SJCRH30 (cell line): ENCODE data around the gene CEP192. TPM values are rescaled to one million over a fixed set of nuclear protein-coding genes. Genes with fewer than 3 reads are reported as not detected.
"Not testable (repeated sequence)": the region's sequence is repeated elsewhere in the genome, so short reads cannot be mapped to it uniquely, and the experiment has no call there.

Experiments used
- DNase-seq, 2 experiments: peaks; one replicate each; pipeline ENCODE4 v3.0.0-alpha.2; 2015 to 2020
- H3K27ac ChIP-seq: fragments of 250-450 bp; sonication (Bioruptor Pico); 2 replicates; pipeline ENCODE4 v1.5.1; 2020; ENCODE audit warnings: mild to moderate bottlenecking, moderate library complexity
- H3K27me3 ChIP-seq: fragments of 250-450 bp; sonication (Bioruptor Pico); 2 replicates; pipeline ENCODE4 v1.5.1; 2020; ENCODE audit warnings: mild to moderate bottlenecking, moderate library complexity
- H3K36me3 ChIP-seq: fragments of 250-450 bp; sonication (Bioruptor Pico); 2 replicates; pipeline ENCODE4 v1.5.1; 2020; ENCODE audit warnings: mild to moderate bottlenecking, moderate library complexity
- H3K4me1 ChIP-seq: fragments of 250-450 bp; sonication (Bioruptor Pico); 2 replicates; pipeline ENCODE4 v1.5.1; 2020; ENCODE audit warnings: mild to moderate bottlenecking, moderate library complexity
- H3K4me3 ChIP-seq: fragments of 250-450 bp; sonication (Bioruptor Pico); 2 replicates; pipeline ENCODE4 v1.5.1; 2020; ENCODE audit warnings: mild to moderate bottlenecking, moderate library complexity
- H3K9me3 ChIP-seq: fragments of 250-450 bp; sonication (Bioruptor Pico); replicated peaks from 2 replicates; pipeline ENCODE4 v1.5.1; 2020; ENCODE audit warnings: mild to moderate bottlenecking, moderate library complexity
- total RNA-seq: library from RNA; depleted of rRNA; stranded (reverse); fragments of >200 nt; shearing (Covaris generic); gene quantifications from 2 replicates; pipeline ENCODE4 v1.2.3, GENCODE V29; 2014

Gene CEP192
- total RNA-seq, 1 experiment from 2014 or later, result 28.4 TPM

GRCh38 chr18:12975488-12975887 lies 15.7 kb upstream of the CEP192 start:
- Histone ChIP-seq H3K36me3 (peaks cover 27% of the 10 kb centered on the region), H3K27me3 (no peaks in the 10 kb centered on the region), H3K9me3 (no peaks in the 10 kb centered on the region), H3K4me1 (no peaks in the 10 kb centered on the region), H3K4me3 (no peak overlapping the region), H3K27ac (no peak overlapping the region)
- DNase-seq, result no peak

GRCh38 chr18:12976305-12976704 lies 14.9 kb upstream of the CEP192 start:
- no peak overlapping the region for H3K27ac ChIP-seq
- peaks cover 27% of the 10 kb centered on the region for H3K36me3 ChIP-seq
- no peaks in the 10 kb centered on the region for H3K9me3 ChIP-seq
- H3K27me3 ChIP-seq, result no peaks in the 10 kb centered on the region
- DNase-seq, result no peak
- H3K4me3 ChIP-seq, result no peak overlapping the region
- no peaks in the 10 kb centered on the region for H3K4me1 ChIP-seq

- not testable (repeated sequence) for H3K27ac ChIP-seq, DNase-seq, H3K9me3 ChIP-seq, H3K27me3 ChIP-seq, H3K4me3 ChIP-seq, H3K4me1 ChIP-seq
- peaks cover 26% of the 10 kb centered on the region for H3K36me3 ChIP-seq
These were observed 11.1 kb upstream of the CEP192 start for GRCh38 chr18:12980065-12980464.

- no peaks in the 10 kb centered on the region for H3K27me3 ChIP-seq
These were observed 1.6 kb upstream of the CEP192 start for GRCh38 chr18:12989397-12990122.

GRCh38 chr18:12990123-12990475 lies 1.1 kb upstream of the CEP192 start:
- Histone ChIP-seq H3K4me3 (peak overlapping the region; percentile 71), H3K27ac (peak overlapping the region; percentile 80), H3K9me3 (no peaks in the 10 kb centered on the region), H3K4me1 (peaks cover 5% of the 10 kb centered on the region; the same call in 1 of the 2 replicates), H3K27me3 (no peaks in the 10 kb centered on the region), H3K36me3 (no peaks in the 10 kb centered on the region)
- DNase-seq, result no peak

More at GRCh38 chr18:12989397-12990122, 1.6 kb upstream of the CEP192 start:
- H3K4me1 ChIP-seq, result peaks cover 5% of the 10 kb centered on the region; the same call in 1 of the 2 replicates
- DNase-seq, result no peak
- peak overlapping the region; percentile 71; the same call in 1 of the 2 replicates for H3K4me3 ChIP-seq
- H3K36me3 ChIP-seq, result no peaks in the 10 kb centered on the region
- no peaks in the 10 kb centered on the region for H3K9me3 ChIP-seq
- no peak overlapping the region for H3K27ac ChIP-seq

- Histone ChIP-seq H3K9me3 (no peaks in the 10 kb centered on the region), H3K36me3 (no peaks in the 10 kb centered on the region), H3K27me3 (no peaks in the 10 kb centered on the region), H3K4me3 (peak overlapping the region; percentile 71), H3K4me1 (peaks cover 5% of the 10 kb centered on the region; the same call in 1 of the 2 replicates), H3K27ac (peak overlapping the region; percentile 80)
- DNase-seq, result no peak
These were observed 558 bp upstream of the CEP192 start for GRCh38 chr18:12990641-12990966.

GRCh38 chr18:12991821-12992179 lies 638 bp downstream of the CEP192 start:
- no peaks in the 10 kb centered on the region for H3K36me3 ChIP-seq
- peaks cover 5% of the 10 kb centered on the region; the same call in 1 of the 2 replicates for H3K4me1 ChIP-seq
- no peaks in the 10 kb centered on the region for H3K27me3 ChIP-seq
- no peak for DNase-seq
- H3K4me3 ChIP-seq, result peak overlapping the region; percentile 71
- no peaks in the 10 kb centered on the region for H3K9me3 ChIP-seq
- H3K27ac ChIP-seq, result peak overlapping the region; percentile 80

GRCh38 chr18:12993439-12993838 lies 2.3 kb downstream of the CEP192 start:
- H3K9me3 ChIP-seq, result no peaks in the 10 kb centered on the region
- no peak overlapping the region for H3K27ac ChIP-seq
- H3K27me3 ChIP-seq, result no peaks in the 10 kb centered on the region
- DNase-seq, result no peak
- no peak overlapping the region for H3K4me3 ChIP-seq
- peaks cover 5% of the 10 kb centered on the region; the same call in 1 of the 2 replicates for H3K4me1 ChIP-seq
- H3K36me3 ChIP-seq, result no peaks in the 10 kb centered on the region

GRCh38 chr18:12995424-12995823 lies 4.3 kb downstream of the CEP192 start:
- Histone ChIP-seq H3K36me3 (no peaks in the 10 kb centered on the region), H3K4me1 (no peaks in the 10 kb centered on the region), H3K9me3 (no peaks in the 10 kb centered on the region), H3K4me3 (no peak overlapping the region), H3K27ac (no peak overlapping the region), H3K27me3 (no peaks in the 10 kb centered on the region)
- DNase-seq, result no peak

GRCh38 chr18:12995952-12996477 lies 4.9 kb downstream of the CEP192 start:
- no peaks in the 10 kb centered on the region for H3K9me3 ChIP-seq

GRCh38 chr18:12996661-12997292 lies 5.6 kb downstream of the CEP192 start:
- H3K9me3 ChIP-seq, result no peaks in the 10 kb centered on the region
- no peaks in the 10 kb centered on the region; the same call in 1 of the 2 replicates for H3K36me3 ChIP-seq
- H3K27ac ChIP-seq, result no peak overlapping the region
- DNase-seq, result no peak
- H3K4me3 ChIP-seq, result no peak overlapping the region
- H3K4me1 ChIP-seq, result no peaks in the 10 kb centered on the region
- no peaks in the 10 kb centered on the region for H3K27me3 ChIP-seq

More at GRCh38 chr18:12995952-12996477, 4.9 kb downstream of the CEP192 start:
- Histone ChIP-seq H3K27ac (no peak overlapping the region), H3K27me3 (no peaks in the 10 kb centered on the region), H3K4me1 (no peaks in the 10 kb centered on the region), H3K36me3 (no peaks in the 10 kb centered on the region), H3K4me3 (no peak overlapping the region)
- DNase-seq, result no peak

- not testable (repeated sequence) for H3K36me3 ChIP-seq, H3K9me3 ChIP-seq, H3K4me3 ChIP-seq, H3K27ac ChIP-seq, H3K4me1 ChIP-seq, DNase-seq, H3K27me3 ChIP-seq
These were observed 6.2 kb downstream of the CEP192 start for GRCh38 chr18:12997330-12997729.

GRCh38 chr18:12998332-12999060 lies 7.3 kb downstream of the CEP192 start:
- Histone ChIP-seq H3K9me3 (no peaks in the 10 kb centered on the region), H3K4me3 (no peak overlapping the region), H3K27ac (no peak overlapping the region), H3K4me1 (no peaks in the 10 kb centered on the region), H3K36me3 (no peaks in the 10 kb centered on the region; the same call in 1 of the 2 replicates), H3K27me3 (no peaks in the 10 kb centered on the region)
- DNase-seq, result no peak

GRCh38 chr18:13003466-13003896 lies 12.3 kb downstream of the CEP192 start:
- no peaks in the 10 kb centered on the region for H3K4me1 ChIP-seq
- H3K27ac ChIP-seq, result no peak overlapping the region
- no peaks in the 10 kb centered on the region; the same call in 1 of the 2 replicates for H3K36me3 ChIP-seq
- DNase-seq, result peak in 1 of 2 experiments; percentile 22
- no peak overlapping the region for H3K4me3 ChIP-seq
- H3K9me3 ChIP-seq, result no peaks in the 10 kb centered on the region
- H3K27me3 ChIP-seq, result no peaks in the 10 kb centered on the region

GRCh38 chr18:13004396-13004795 lies 13.2 kb downstream of the CEP192 start:
- Histone ChIP-seq H3K27ac (no peak overlapping the region), H3K4me1 (no peaks in the 10 kb centered on the region), H3K27me3 (no peaks in the 10 kb centered on the region), H3K36me3 (no peaks in the 10 kb centered on the region; the same call in 1 of the 2 replicates), H3K9me3 (no peaks in the 10 kb centered on the region), H3K4me3 (no peak overlapping the region)
- DNase-seq, result no peak
